SIG-M5 (cell line): Measurements from ENCODE around the gene NDUFAF2.
"Not testable (repeated sequence)": the region's sequence is repeated elsewhere in the genome, so short reads cannot be mapped to it uniquely, and the experiment has no call there.

Experiments
- DNase-seq: peaks from one replicate; lab custom pipeline; 2025; lab: John Stamatoyannopoulos, UW

Gene NDUFAF2

GRCh38 chr5:61050292-61050691 is 105.3 kb downstream of the NDUFAF2 start:
- no peak for DNase-seq

GRCh38 chr5:61051267-61051666 is 106.3 kb downstream of the NDUFAF2 start:
- no peak for DNase-seq

- no peak for DNase-seq
Measured at GRCh38 chr5:61052882-61053281, 107.9 kb downstream of the NDUFAF2 start.

- no peak for DNase-seq
Measured at GRCh38 chr5:61053937-61054336, 108.9 kb downstream of the NDUFAF2 start.

DNA sequence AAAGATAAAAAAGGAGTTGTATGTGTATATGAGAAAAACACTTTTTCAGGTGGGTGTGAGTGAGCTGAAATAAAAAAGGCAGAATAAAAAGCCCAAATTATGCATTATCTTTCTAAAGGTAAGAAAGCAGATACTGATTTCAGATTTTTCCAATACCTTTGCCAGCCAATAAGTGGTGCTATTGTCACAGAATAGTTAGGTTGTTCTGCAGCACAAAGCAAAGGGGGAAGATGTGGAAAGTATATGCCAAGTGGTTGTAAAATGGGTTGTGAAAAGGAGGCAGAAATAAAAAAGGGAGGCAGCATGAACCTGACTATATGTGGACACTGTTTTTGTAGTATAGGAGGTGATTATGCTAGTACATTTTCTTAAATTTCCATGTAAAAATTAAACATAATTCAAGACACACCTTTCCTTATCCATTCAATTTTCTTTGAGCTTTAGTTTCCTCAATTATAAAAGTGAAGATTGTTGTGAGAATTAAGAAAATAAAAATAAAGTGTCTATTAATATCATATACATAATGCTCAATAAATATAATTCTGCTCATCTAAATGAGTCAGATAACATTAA is 110.5 kb downstream of the NDUFAF2 start:
- DNase-seq: no peak

DNA sequence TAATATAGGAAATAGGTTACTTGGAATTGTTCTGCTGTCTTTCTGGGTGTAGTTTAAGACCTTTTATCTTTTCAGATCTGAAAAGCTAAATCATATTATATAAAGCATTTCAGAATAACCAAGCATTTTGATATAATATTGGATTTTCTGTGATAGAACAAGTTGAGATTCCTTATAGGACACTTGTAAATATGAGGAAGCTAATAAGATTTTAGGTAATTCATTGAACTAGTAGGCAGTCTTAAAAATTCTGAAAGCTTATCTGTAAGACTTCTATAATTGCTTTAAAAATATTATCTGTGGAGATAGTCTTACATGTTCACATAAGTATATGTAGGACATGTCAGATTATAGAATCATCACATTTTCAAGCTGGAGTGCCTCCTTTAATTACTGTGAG is 114.5 kb downstream of the NDUFAF2 start:
- DNase-seq: no peak

- DNase-seq: no peak
Measured at GRCh38 chr5:61069150-61069549, 124.1 kb downstream of the NDUFAF2 start.

DNA sequence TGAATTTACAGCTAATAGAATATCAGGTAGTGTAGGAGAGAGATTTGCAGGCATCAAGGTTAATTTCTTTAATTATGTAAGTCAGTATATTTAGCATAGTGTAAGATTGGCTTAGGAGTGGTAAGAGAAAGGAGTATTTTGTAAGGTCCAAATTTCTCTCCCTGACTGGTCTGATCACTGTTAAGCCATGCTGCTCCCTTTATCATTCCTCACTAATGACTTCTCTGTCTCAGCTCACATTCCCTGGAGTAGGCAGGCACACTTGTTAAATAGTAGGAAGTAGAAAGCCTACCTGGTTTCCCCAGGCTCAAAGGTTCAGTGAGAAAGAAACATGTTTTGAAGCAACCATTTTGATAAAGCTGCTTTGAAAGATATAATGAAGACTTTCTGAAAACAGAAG is 126.5 kb downstream of the NDUFAF2 start:
- no peak for DNase-seq

- DNase-seq: no peak
Measured at GRCh38 chr5:61076626-61077025, 131.6 kb downstream of the NDUFAF2 start.

- no peak for DNase-seq
Measured at GRCh38 chr5:61081741-61082140, 136.7 kb downstream of the NDUFAF2 start.

DNA sequence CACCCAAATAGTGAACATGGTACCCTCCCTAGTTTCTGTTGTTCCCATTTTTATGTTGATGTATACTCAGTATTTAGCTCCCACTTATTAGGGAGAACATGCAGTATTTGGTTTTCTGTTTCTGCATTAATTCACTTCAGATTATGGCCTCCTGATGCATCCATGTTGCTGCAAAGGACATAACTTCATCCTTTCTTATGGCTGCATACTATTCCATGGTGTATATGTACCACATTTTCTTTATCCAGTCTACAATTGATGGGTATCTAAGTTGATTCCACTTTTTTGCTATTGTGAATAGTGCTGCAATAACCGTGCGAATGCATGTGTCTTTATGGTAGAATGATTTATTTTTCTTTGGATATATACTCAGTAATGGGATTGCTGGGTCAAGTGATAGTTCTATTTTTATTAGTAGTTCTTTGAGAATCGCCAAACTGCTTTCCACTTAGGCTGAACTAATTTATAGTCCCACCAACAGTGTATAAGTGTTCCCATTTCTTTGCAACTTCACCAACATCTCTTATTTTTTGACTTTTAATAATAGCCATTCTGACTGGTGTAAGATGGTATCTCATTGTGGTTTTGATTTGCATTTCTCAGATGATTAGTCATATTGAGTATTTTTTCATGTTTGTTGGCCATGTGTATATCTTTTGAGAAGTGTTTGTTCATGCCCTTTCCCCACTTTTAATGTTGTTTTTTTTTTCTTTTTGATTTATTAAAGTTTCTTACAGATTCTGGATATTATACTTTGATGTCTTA is 137.7 kb downstream of the NDUFAF2 start:
- no peak for DNase-seq

DNA sequence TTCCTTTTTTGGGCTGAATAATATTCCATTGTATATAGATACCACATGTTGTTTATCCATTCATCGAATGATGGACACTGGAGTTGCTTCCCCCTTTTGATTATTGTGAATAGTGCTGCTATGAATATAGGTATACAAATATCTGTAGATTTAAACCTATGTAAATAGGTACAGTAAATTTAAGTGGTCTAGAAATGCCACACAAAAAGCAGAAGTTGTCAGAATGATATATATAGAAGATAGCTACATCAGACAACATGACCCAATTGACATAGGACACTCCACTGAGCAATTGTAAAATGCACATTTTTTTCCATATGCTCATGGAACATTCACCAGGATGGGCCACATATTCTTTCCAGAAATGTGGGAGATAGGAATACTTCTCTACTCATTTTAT is 139.7 kb downstream of the NDUFAF2 start:
- DNase-seq: no peak

GRCh38 chr5:61085885-61086284 is 140.9 kb downstream of the NDUFAF2 start:
- DNase-seq: no peak

- DNase-seq: no peak
Measured at GRCh38 chr5:61087921-61088320, 142.9 kb downstream of the NDUFAF2 start.

DNA sequence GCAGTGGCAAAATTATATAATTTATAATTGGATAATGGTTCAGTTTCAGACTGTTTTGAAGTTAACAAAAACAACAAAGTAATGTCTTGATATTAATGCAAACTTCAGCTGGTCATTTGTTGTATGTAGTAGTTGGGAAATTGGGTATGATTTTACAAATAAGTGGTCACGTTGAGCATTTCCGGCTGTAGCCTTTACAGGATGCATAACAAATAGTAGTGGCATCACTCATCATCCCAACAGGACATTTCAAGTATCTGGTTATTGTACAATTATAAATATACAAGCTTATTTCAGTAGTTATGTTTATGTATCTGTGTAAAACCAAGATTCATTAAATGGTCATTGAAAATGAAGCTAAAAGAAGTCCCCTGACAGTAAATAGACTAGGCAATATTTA is 144.3 kb downstream of the NDUFAF2 start:
- DNase-seq: no peak

GRCh38 chr5:61093046-61093771 is 148.2 kb downstream of the NDUFAF2 start:
- DNase-seq: not testable (repeated sequence)

GRCh38 chr5:61097465-61097864 is 152.5 kb downstream of the NDUFAF2 start:
- DNase-seq: no peak

- DNase-seq: no peak
Measured at GRCh38 chr5:61098251-61098995, 153.4 kb downstream of the NDUFAF2 start.

- no peak for DNase-seq
Measured at GRCh38 chr5:61100437-61100836, 155.4 kb downstream of the NDUFAF2 start.

DNA sequence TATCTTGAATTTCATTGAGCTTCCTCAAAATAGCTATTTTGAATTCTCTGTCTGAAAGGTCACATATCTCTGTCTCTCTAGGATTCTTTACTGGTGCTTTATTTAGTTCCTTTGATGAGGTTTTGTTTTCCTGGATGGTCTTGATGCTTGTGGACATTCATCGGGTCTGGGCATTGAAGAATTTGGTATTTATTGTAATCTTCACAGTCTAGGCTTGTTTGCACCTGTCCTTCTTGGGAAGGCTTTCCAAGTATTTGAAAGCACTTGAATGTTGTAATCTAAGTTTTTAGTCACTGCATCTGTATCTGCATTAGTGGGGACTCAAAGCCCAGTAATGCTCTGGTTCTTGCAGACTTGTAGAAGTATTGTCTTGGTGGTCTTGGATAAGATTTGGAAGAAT is 169.4 kb downstream of the NDUFAF2 start:
- no peak for DNase-seq

DNA sequence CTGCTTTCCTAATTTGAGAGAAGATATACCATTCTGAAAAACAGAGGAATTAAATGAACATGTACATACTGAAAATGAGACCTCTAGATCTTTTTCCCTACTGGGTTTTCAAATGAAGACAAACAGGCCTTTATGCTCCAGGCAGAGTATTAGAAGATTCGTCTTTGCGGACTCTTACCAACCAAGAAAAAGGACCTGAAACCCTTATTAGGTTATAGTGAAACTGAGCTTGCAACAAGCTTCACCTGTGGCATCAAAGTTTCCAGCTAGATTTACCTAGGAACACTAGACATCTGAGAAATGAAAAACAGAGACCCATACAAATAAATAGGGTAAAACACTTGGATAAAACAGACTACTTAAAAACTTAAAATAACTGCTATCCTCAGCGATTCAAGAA is 171.0 kb downstream of the NDUFAF2 start:
- no peak for DNase-seq

- no peak for DNase-seq
Measured at GRCh38 chr5:61119066-61119465, 174.1 kb downstream of the NDUFAF2 start.

GRCh38 chr5:61120534-61120933 is 175.5 kb downstream of the NDUFAF2 start:
- no peak for DNase-seq
